GM12878 (cell line): ENCODE results near the gene QRFP. TPM values are rescaled to one million over a fixed set of nuclear protein-coding genes. Genes with fewer than 3 reads are reported as not detected.

Experiments used
- ATAC-seq: fragments of 200-7000 bp; cut with Tn5 transposase; 3 replicates; pipeline ENCODE4 v1.9.1; 2020; ENCODE audit warnings: mild to moderate bottlenecking, moderate library complexity
- BruUV-seq: library from RNA; stranded (reverse); fragments of 400-500 nt; replicated peaks from 2 replicates; lab custom pipeline; 2021; lab: Mats Ljungman, UMichigan
- CTCF ChIA-PET: fragments of 300-600 bp; sonication (Branson Sonifier 250); formaldehyde crosslinking; extraction: SDS; loops from one replicate; lab custom pipeline; 2021; ENCODE audit warnings: inconsistent platforms; lab: Yijun Ruan, JAX
- POLR2A ChIA-PET: fragments of 350-600 bp; formaldehyde crosslinking; extraction: SDS; loops from one replicate; lab custom pipeline; 2021; ENCODE audit warnings: inconsistent platforms; lab: Charles Lee
- RAD21 ChIA-PET: fragments of 300-600 bp; sonication (Branson Sonifier 250); formaldehyde crosslinking; loops from one replicate; lab custom pipeline; 2023; ENCODE audit warnings: antibody characterized with exemption; ENCODE audit not compliant: unreplicated experiment; lab: Charles Lee
- SMC1A ChIA-PET: fragments of 300-600 bp; sonication (Branson Sonifier 250); formaldehyde crosslinking; loops from one replicate; lab custom pipeline; 2023; ENCODE audit not compliant: unreplicated experiment, uncharacterized antibody; lab: Charles Lee
- DNase-seq: peaks from one replicate; pipeline ENCODE4 v3.0.0-alpha.2; 2011; ENCODE audit warnings: low read depth, low spot score
- FAIRE-seq: peaks from 3 replicates; lab custom pipeline; 2011; peaks lifted over from hg19 to GRCh38; lab: Jason Lieb, UNC
- H2AFZ ChIP-seq: 2 replicates; pipeline ENCODE4 v1.6.0; 2011; ENCODE audit warnings: low read depth, low read length, control low read depth; ENCODE audit not compliant: control insufficient read depth
- H3K27ac ChIP-seq: 2 replicates; pipeline ENCODE4 v1.5.1; 2011; ENCODE audit warnings: control low read depth; ENCODE audit not compliant: control insufficient read depth, insufficient read depth
- H3K27me3 ChIP-seq, 2 experiments: replicated peaks in 1 of 2; 2 replicates each; pipeline versions ENCODE4 v1.6.0 to v1.6.1; 2011; ENCODE audit warnings: low read length in 1 of 2; ENCODE audit not compliant: control insufficient read depth in 2 of 2, insufficient read depth in 2 of 2
- H3K36me3 ChIP-seq, 2 experiments: 2 replicates each; pipeline ENCODE4 v1.5.1; 2011; ENCODE audit warnings: low read length in 1 of 2; ENCODE audit not compliant: control insufficient read depth in 2 of 2, insufficient read depth in 2 of 2
- H3K4me1 ChIP-seq: 2 replicates; pipeline ENCODE4 v1.6.1; 2011; ENCODE audit warnings: mild to moderate bottlenecking, low read length, moderate library complexity, mixed read lengths; ENCODE audit not compliant: control insufficient read depth, insufficient read depth
- H3K4me2 ChIP-seq: 2 replicates; pipeline ENCODE4 v1.6.0; 2011; ENCODE audit warnings: control low read depth; ENCODE audit not compliant: control insufficient read depth, insufficient read depth
- H3K4me3 ChIP-seq: fragments of 200-600 bp; sonication (generic); 2 replicates; pipeline ENCODE4 v1.5.1; 2016
- H3K79me2 ChIP-seq: 2 replicates; pipeline ENCODE4 v1.6.0; 2011; ENCODE audit warnings: low read length; ENCODE audit not compliant: control insufficient read depth, insufficient read depth
- H3K9ac ChIP-seq: 2 replicates; pipeline ENCODE4 v1.8.0; 2011; ENCODE audit warnings: low read length, control low read depth, mixed read lengths; ENCODE audit not compliant: control insufficient read depth, insufficient read depth
- H3K9me3 ChIP-seq: replicated peaks from 3 replicates; pipeline ENCODE4 v1.5.1; 2011; ENCODE audit warnings: mild to moderate bottlenecking, low read length; ENCODE audit not compliant: control insufficient read depth, insufficient read depth
- H4K20me1 ChIP-seq: 2 replicates; pipeline ENCODE4 v1.6.0; 2011; ENCODE audit not compliant: control insufficient read depth, insufficient read depth
- BCL11A ChIP-seq: IDR thresholded peaks from 2 replicates; pipeline ENCODE4 v1.6.1; 2011; ENCODE audit warnings: low read depth, low read length
- CBFB ChIP-seq: IDR thresholded peaks from 2 replicates; pipeline ENCODE4 v1.6.1; 2016; ENCODE audit warnings: antibody characterized with exemption, low read depth
- HDGF ChIP-seq: fragments of 450-650 bp; IDR thresholded peaks from 2 replicates; pipeline ENCODE4 v1.6.1; 2016; ENCODE audit warnings: antibody characterized with exemption
- PML ChIP-seq: IDR thresholded peaks from 2 replicates; pipeline ENCODE4 v1.6.1; 2012; ENCODE audit warnings: low read length, inconsistent platforms
- POLR2AphosphoS5 ChIP-seq: IDR thresholded peaks from 2 replicates; pipeline ENCODE4 v1.6.1; 2011; ENCODE audit warnings: mild to moderate bottlenecking, low read length, inconsistent platforms
- SRF ChIP-seq, 2 experiments: IDR thresholded peaks; 2 replicates each; pipeline ENCODE4 v1.6.1; 2011; ENCODE audit warnings: low read depth in 2 of 2, low read length in 2 of 2, mild to moderate bottlenecking in 1 of 2, moderate library complexity in 1 of 2
- TCF12 ChIP-seq: IDR thresholded peaks from 2 replicates; pipeline ENCODE4 v1.6.1; 2011; ENCODE audit warnings: low read depth, mild to moderate bottlenecking, low read length
- WGBS: methylation state at CpG from one replicate; pipeline ENCODE4 v1.1.6; 2016; ENCODE audit warnings: low lambda C conversion rate; ENCODE audit not compliant: insufficient replicate concordance, insufficient coverage; ENCODE audit errors: missing lambda C conversion rate; 5-methylcytosine and 5-hydroxymethylcytosine counted together
- in situ Hi-C: fragments of 300-500 bp; cut with MboI; formaldehyde crosslinking; loops from 9 replicates; pipeline ENCODE4 v1.14.3; 2018; ENCODE audit warnings: mixed read lengths
- intact Hi-C: fragments of 100-400 bp; cut with micrococcal nuclease; formaldehyde crosslinking; loops from one replicate; pipeline ENCODE4 v1.14.2; 2022; ENCODE audit not compliant: unreplicated experiment
- polyA plus RNA-seq, 11 experiments: library from polyadenylated mRNA; depleted of rRNA in 4 of 11; unstranded in 6 of 11; stranded (reverse) in 5 of 11; fragments of >200 nt; fragmentation: Nextera tagmentation in 4 of 11; fragmentation: Illumina TruSeq in 1 of 11; extraction: Ambion mirVana in 4 of 11; extraction: Trizol in 1 of 11; gene quantifications; 1 replicate in 1 of 11; 2 replicates in 10 of 11; pipeline versions ENCODE4 v1.2.1 to v1.2.3, GENCODE V29; 2011 to 2016; ENCODE audit warnings: inconsistent platforms in 2 of 11, missing spikeins in 2 of 11, low read depth in 1 of 11
- total RNA-seq, 4 experiments: library from RNA; depleted of rRNA in 3 of 4; stranded (reverse); fragments of >200 nt in 3 of 4; fragmentation: Illumina TruSeq in 1 of 4; extraction: Trizol in 1 of 4; gene quantifications; 2 replicates each; pipeline versions ENCODE4 v1.2.1 to v1.2.3, GENCODE V29; 2013 to 2021
- TF ChIP-seq, protein P1 (sequence below): fragments of 450-650 bp; IDR thresholded peaks from 2 replicates; pipeline ENCODE4 v1.6.1; 2016; ENCODE audit warnings: mild to moderate bottlenecking
- TF ChIP-seq, protein P2 (sequence below): IDR thresholded peaks from 2 replicates; pipeline ENCODE4 v1.6.1; 2011; ENCODE audit warnings: borderline replicate concordance, low read depth, mild to moderate bottlenecking, moderate library complexity, low read length; ENCODE audit not compliant: insufficient read depth, poor library complexity, severe bottlenecking
- TF ChIP-seq, protein P3 (sequence below): IDR thresholded peaks from 2 replicates; pipeline ENCODE4 v1.6.1; 2012; ENCODE audit warnings: low read length, inconsistent platforms

QRFP gene
- total and polyA plus RNA-seq, 10 of the 15 experiments (the other 5 are each of a cell fraction or from before 2014, with no cell fraction given), result not detected

DNA sequence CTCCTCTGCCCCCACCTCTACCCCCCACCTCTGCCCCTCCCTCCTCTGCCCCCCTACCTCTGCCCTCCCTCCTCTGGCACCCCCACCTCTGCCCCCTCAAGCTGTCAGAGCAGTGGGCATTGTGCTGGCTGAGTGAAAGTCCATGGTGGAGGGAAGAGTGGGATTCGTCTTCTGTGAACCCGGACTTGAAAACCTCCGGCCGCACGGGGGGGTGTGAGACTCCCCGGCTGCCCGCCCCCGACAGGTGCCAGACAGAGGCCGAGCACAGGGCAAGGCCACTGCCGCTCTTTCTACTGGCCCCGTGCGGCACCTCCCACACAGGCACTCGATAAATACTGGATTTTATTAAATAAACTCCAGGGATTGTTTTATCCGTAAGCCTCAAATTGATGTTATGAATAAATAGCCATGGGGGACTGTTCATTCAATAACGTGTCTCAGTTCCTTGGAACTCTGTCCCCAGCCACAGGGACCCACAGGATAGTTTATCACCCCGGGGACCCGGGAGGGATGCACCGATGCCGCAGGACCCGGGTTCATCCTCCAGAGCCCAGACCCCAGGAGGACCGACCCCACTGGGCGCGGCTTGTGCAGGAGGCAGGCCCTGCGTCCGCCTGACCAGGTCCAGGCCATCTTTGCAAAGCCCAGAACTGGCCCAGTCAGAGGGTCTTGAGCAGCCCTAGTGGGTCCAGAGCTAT is 2.6 kb upstream of the QRFP start:
- no TSS peak for BruUV-seq
- Histone ChIP-seq H3K4me3 (no peak overlapping the region), H3K27ac (no peak overlapping the region), H4K20me1 (no peaks in the 10 kb centered on the region), H2AFZ (no peak overlapping the region), H3K9ac (no peak overlapping the region), H3K79me2 (no peaks in the 10 kb centered on the region), H3K9me3 (no peaks in the 10 kb centered on the region), H3K4me2 (no peak overlapping the region), H3K4me1 (no peaks in the 10 kb centered on the region), H3K27me3 (no peaks in the 10 kb centered on the region; a peak in 1 of 4 replicates), H3K36me3 (no peaks in the 10 kb centered on the region)
- ChIA-PET POLR2A (no interaction called here), SMC1A (interaction anchor here (1.4 kb wide), 1 partner anchor 28 kb away, joined by 3 read pairs; no protein-coding TSS in a partner anchor), RAD21 (no interaction called here), CTCF (no interaction called here)
- in situ Hi-C loops, result no loop called here
- FAIRE-seq (no peak), ATAC-seq (no peak), DNase-seq (no peak)
- intact Hi-C loops, result no loop called here
- WGBS, result 73% methylated on average over 21 of the region's 25 CpGs
- no peak for TF ChIP-seq CBFB

DNA sequence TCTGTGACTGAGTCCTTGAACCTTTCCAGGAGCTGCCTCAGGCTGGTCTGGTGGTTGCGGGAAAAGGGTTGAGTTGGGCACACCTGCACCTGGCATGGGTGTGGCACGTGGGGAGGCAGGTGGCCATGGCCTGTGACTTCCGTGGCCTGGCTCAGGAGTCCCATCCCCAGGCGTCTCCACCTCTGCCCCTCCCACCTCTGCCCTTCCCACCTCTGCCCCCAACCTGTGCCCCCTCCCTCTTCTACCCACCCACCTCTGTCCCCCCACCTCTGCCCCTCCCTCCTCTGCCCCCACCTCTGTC is 1.9 kb upstream of the QRFP start:
- in situ Hi-C loops, result no loop called here
- Histone ChIP-seq H3K4me3 (no peak overlapping the region), H3K9ac (no peak overlapping the region), H2AFZ (no peak overlapping the region), H3K79me2 (no peaks in the 10 kb centered on the region), H3K9me3 (no peaks in the 10 kb centered on the region), H3K27me3 (no peaks in the 10 kb centered on the region; a peak in 1 of 4 replicates), H4K20me1 (no peaks in the 10 kb centered on the region), H3K4me1 (no peaks in the 10 kb centered on the region), H3K4me2 (no peak overlapping the region), H3K36me3 (no peaks in the 10 kb centered on the region), H3K27ac (no peak overlapping the region)
- no peak for ATAC-seq
- TF ChIP-seq, protein P1, sequence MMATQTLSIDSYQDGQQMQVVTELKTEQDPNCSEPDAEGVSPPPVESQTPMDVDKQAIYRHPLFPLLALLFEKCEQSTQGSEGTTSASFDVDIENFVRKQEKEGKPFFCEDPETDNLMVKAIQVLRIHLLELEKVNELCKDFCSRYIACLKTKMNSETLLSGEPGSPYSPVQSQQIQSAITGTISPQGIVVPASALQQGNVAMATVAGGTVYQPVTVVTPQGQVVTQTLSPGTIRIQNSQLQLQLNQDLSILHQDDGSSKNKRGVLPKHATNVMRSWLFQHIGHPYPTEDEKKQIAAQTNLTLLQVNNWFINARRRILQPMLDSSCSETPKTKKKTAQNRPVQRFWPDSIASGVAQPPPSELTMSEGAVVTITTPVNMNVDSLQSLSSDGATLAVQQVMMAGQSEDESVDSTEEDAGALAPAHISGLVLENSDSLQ, result no peak
- TF ChIP-seq PML, result no peak
- no peak for TF ChIP-seq TCF12
- TF ChIP-seq HDGF, result no peak
- TF ChIP-seq, protein P2, sequence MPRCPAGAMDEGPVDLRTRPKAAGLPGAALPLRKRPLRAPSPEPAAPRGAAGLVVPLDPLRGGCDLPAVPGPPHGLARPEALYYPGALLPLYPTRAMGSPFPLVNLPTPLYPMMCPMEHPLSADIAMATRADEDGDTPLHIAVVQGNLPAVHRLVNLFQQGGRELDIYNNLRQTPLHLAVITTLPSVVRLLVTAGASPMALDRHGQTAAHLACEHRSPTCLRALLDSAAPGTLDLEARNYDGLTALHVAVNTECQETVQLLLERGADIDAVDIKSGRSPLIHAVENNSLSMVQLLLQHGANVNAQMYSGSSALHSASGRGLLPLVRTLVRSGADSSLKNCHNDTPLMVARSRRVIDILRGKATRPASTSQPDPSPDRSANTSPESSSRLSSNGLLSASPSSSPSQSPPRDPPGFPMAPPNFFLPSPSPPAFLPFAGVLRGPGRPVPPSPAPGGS, result no peak
- no peak for TF ChIP-seq POLR2AphosphoS5
- TF ChIP-seq, protein P3, sequence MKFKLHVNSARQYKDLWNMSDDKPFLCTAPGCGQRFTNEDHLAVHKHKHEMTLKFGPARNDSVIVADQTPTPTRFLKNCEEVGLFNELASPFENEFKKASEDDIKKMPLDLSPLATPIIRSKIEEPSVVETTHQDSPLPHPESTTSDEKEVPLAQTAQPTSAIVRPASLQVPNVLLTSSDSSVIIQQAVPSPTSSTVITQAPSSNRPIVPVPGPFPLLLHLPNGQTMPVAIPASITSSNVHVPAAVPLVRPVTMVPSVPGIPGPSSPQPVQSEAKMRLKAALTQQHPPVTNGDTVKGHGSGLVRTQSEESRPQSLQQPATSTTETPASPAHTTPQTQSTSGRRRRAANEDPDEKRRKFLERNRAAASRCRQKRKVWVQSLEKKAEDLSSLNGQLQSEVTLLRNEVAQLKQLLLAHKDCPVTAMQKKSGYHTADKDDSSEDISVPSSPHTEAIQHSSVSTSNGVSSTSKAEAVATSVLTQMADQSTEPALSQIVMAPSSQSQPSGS, result no peak
- TF ChIP-seq SRF (IDR thresholded peaks at IDR 0.05; ENCODE audit: low read depth in 2 of 2, low read length in 2 of 2), result no peak
- TF ChIP-seq CBFB, result no peak
- no peak for TF ChIP-seq BCL11A
- CTCF ChIA-PET, result interaction anchor here (0.6 kb wide), 1 partner anchor 192 kb away, joined by 3 read pairs; no protein-coding TSS in a partner anchor
- DNase-seq, result no peak
- 34% methylated on average over 4 of the region's 4 CpGs for WGBS
- POLR2A ChIA-PET, result no interaction called here
- RAD21 ChIA-PET, result no interaction called here
- intact Hi-C loops, result no loop called here
- FAIRE-seq, result no peak
- SMC1A ChIA-PET, result no interaction called here
- BruUV-seq, result no TSS peak
